CD14-positive monocyte (primary cell): ENCODE measurements around the gene NEURL4. TPM values are rescaled to one million over a fixed set of nuclear protein-coding genes. Genes with fewer than 3 reads are reported as not detected.

Source experiments
- DNase-seq, 3 donors: peaks; one replicate each; pipeline ENCODE4 v3.0.0-alpha.2; 2011 to 2022
- H2AFZ ChIP-seq: 2 replicates; pipeline ENCODE4 v1.6.0; 2012; ENCODE audit warnings: mild to moderate bottlenecking, low read depth, low read length, inconsistent platforms; ENCODE audit not compliant: insufficient read depth, poor library complexity, severe bottlenecking
- H3K27ac ChIP-seq, 2 donors: 1 replicate in 1 of 2; 2 replicates in 1 of 2; pipeline ENCODE4 v1.5.1; 2012 to 2013; ENCODE audit warnings: low read length in 2 of 2, control low read depth in 1 of 2, inconsistent platforms in 1 of 2, low read depth in 1 of 2, mild to moderate bottlenecking in 1 of 2
- H3K27me3 ChIP-seq, 2 donors: one replicate each; pipeline versions ENCODE4 v1.6.0 to v1.6.1; 2011 to 2013; ENCODE audit warnings: low read length in 2 of 2; ENCODE audit not compliant: control insufficient read depth in 2 of 2, insufficient read depth in 2 of 2
- H3K36me3 ChIP-seq, 2 donors: replicated peaks in 1 of 2; 1 replicate in 1 of 2; 2 replicates in 1 of 2; pipeline versions ENCODE4 v1.5.1 to v1.6.1; 2012 to 2013; ENCODE audit warnings: low read length in 2 of 2, control low read depth in 1 of 2, inconsistent platforms in 1 of 2, mild to moderate bottlenecking in 1 of 2; ENCODE audit not compliant: insufficient read depth in 2 of 2, control insufficient read depth in 1 of 2
- H3K4me1 ChIP-seq, 2 donors: 1 replicate in 1 of 2; 2 replicates in 1 of 2; pipeline versions ENCODE4 v1.5.1 to v1.6.1; 2012 to 2013; ENCODE audit warnings: low read length in 2 of 2, control low read depth in 1 of 2, inconsistent platforms in 1 of 2, mild to moderate bottlenecking in 1 of 2, moderate library complexity in 1 of 2; ENCODE audit not compliant: insufficient read depth in 2 of 2, control insufficient read depth in 1 of 2
- H3K4me2 ChIP-seq: replicated peaks from 2 replicates; pipeline ENCODE3; 2012; ENCODE audit warnings: low read length, moderate library complexity, mild to moderate bottlenecking; ENCODE audit not compliant: poor library complexity, severe bottlenecking; ENCODE audit errors: extremely low read depth
- H3K4me3 ChIP-seq, 3 experiments: fragments of 200-600 bp in 1 of 3; sonication (generic) in 1 of 3; replicated peaks in 1 of 3; 1 replicate in 2 of 3; 2 replicates in 1 of 3; pipeline ENCODE4 v1.5.1; 2011 to 2013; ENCODE audit warnings: low read length in 3 of 3, mild to moderate bottlenecking in 3 of 3, control low read depth in 2 of 3, low read depth in 2 of 3, inconsistent platforms in 1 of 3, moderate library complexity in 1 of 3
- H3K79me2 ChIP-seq: 2 replicates; pipeline ENCODE4 v1.6.0; 2012; ENCODE audit warnings: mild to moderate bottlenecking, control low read depth, inconsistent platforms, low read length, moderate library complexity; ENCODE audit not compliant: insufficient read depth
- H3K9ac ChIP-seq: 2 replicates; pipeline ENCODE4 v1.6.0; 2017; ENCODE audit warnings: low read length, mild to moderate bottlenecking; ENCODE audit not compliant: insufficient read depth, poor library complexity, severe bottlenecking
- H3K9me3 ChIP-seq, 2 donors: replicated peaks in 1 of 2; 1 replicate in 1 of 2; 2 replicates in 1 of 2; pipeline versions ENCODE4 v1.5.1 to v1.6.1; 2012 to 2013; ENCODE audit warnings: low read length in 2 of 2, control low read depth in 1 of 2; ENCODE audit not compliant: control insufficient read depth in 1 of 2, insufficient read depth in 1 of 2
- H4K20me1 ChIP-seq: 2 replicates; pipeline ENCODE4 v1.6.0; 2012; ENCODE audit warnings: mild to moderate bottlenecking, low read length, control low read depth, moderate library complexity; ENCODE audit not compliant: insufficient read depth
- H3K27ac Mint-ChIP-seq, 7 donors: one replicate each; pipeline ENCODE4 v1.8.0; 2020; ENCODE audit warnings: mild to moderate bottlenecking in 7 of 7, mixed read lengths in 7 of 7, moderate library complexity in 6 of 7, inconsistent platforms in 2 of 7
- H3K27me3 Mint-ChIP-seq, 3 donors: one replicate each; pipeline ENCODE4 v1.8.0; 2021 to 2022; ENCODE audit warnings: low read depth in 3 of 3, mild to moderate bottlenecking in 3 of 3, mixed read lengths in 3 of 3, moderate library complexity in 3 of 3, inconsistent platforms in 1 of 3
- H3K36me3 Mint-ChIP-seq, 2 donors: one replicate each; pipeline ENCODE4 v1.8.0; 2020; ENCODE audit warnings: mixed read lengths in 2 of 2, inconsistent platforms in 1 of 2, mild to moderate bottlenecking in 1 of 2
- H3K4me1 Mint-ChIP-seq: one replicate; pipeline ENCODE4 v1.8.0; 2020; ENCODE audit warnings: mild to moderate bottlenecking, mixed read lengths
- H3K4me3 Mint-ChIP-seq, 2 donors: one replicate each; pipeline ENCODE4 v1.8.0; 2020; ENCODE audit warnings: mild to moderate bottlenecking in 2 of 2, mixed read lengths in 2 of 2, moderate library complexity in 1 of 2
- H3K9me3 Mint-ChIP-seq, 7 donors: one replicate each; pipeline ENCODE4 v1.8.0; 2020 to 2022; ENCODE audit warnings: mixed read lengths in 7 of 7, mild to moderate bottlenecking in 6 of 7, moderate library complexity in 6 of 7, inconsistent platforms in 2 of 7
- CTCF ChIP-seq: fragments of 200-600 bp; IDR thresholded peaks from one replicate; pipeline ENCODE4 v1.8.0; 2022; ENCODE audit warnings: antibody characterized with exemption, mild to moderate bottlenecking
- WGBS: methylation state at CpG from one replicate; pipeline ENCODE4 v1.1.5; 2013; ENCODE audit warnings: missing lambda C conversion rate; ENCODE audit not compliant: insufficient coverage; 5-methylcytosine and 5-hydroxymethylcytosine counted together
- intact Hi-C, 2 donors: fragments of 100-400 bp; cut with micrococcal nuclease; formaldehyde crosslinking; loops; one replicate each; pipeline versions ENCODE4 v1.15.0 to v1.15.1; 2023
- polyA plus RNA-seq, 3 donors: library from polyadenylated mRNA; depleted of rRNA in 1 of 3; unstranded in 2 of 3; stranded (reverse) in 1 of 3; fragments of 300-500 nt in 2 of 3; fragments of >200 nt in 1 of 3; fragmentation: Illumina TruSeq in 2 of 3; gene quantifications; 1 replicate in 2 of 3; 2 replicates in 1 of 3; pipeline ENCODE4 v1.2.3, GENCODE V29; 2012 to 2021

NEURL4 gene
- polyA plus RNA-seq, 3 donors = 0.35 to 42.6 (median 0.44) TPM

GRCh38 chr17:7285679-7286078 is 43.5 kb downstream of the NEURL4 start:
- H3K4me1 Mint-ChIP-seq = peaks cover 26% of the 10 kb centered on the region
- intact Hi-C loops = no loop called here
- Histone ChIP-seq H3K4me3 (no peak overlapping the region), H3K4me2 (no peak overlapping the region), H4K20me1 (no peaks in the 10 kb centered on the region), H3K27me3 (peaks cover 13 to 52% of the 10 kb centered on the region in 2 donors), H3K79me2 (no peaks in the 10 kb centered on the region), H3K9ac (no peak overlapping the region), H3K27ac (no peak overlapping the region), H3K4me1 (peaks cover 21 to 25% of the 10 kb centered on the region in 2 donors), H2AFZ (no peak overlapping the region), H3K36me3 (no peaks in the 10 kb centered on the region), H3K9me3 (no peaks in the 10 kb centered on the region)
- peaks cover 64 to 83% (median 68%) of the 10 kb centered on the region in 3 donors for H3K27me3 Mint-ChIP-seq
- H3K9me3 Mint-ChIP-seq = peaks cover 0 to 15% (median 2%) of the 10 kb centered on the region in 7 donors
- peak overlapping the region in 1 of 2 donors; percentile 5 for H3K4me3 Mint-ChIP-seq
- no peak overlapping the region for H3K27ac Mint-ChIP-seq
- no peak for DNase-seq
- H3K36me3 Mint-ChIP-seq = peaks cover 0 to 5% of the 10 kb centered on the region in 2 donors
- no peak for TF ChIP-seq CTCF
- WGBS = over 99% methylated on average over 10 of the region's 12 CpGs

GRCh38 chr17:7284911-7285310 is 44.2 kb downstream of the NEURL4 start:
- Mint-ChIP-seq H3K36me3 (peaks cover 0 to 5% of the 10 kb centered on the region in 2 donors), H3K4me3 (no peak overlapping the region), H3K27ac (no peak overlapping the region), H3K27me3 (peaks cover 60 to 84% (median 69%) of the 10 kb centered on the region in 3 donors), H3K9me3 (peaks cover 0 to 15% (median 2%) of the 10 kb centered on the region in 7 donors), H3K4me1 (peaks cover 30% of the 10 kb centered on the region)
- Histone ChIP-seq H3K4me2 (no peak overlapping the region), H3K4me1 (peaks cover 27 to 28% of the 10 kb centered on the region in 2 donors), H3K4me3 (no peak overlapping the region), H2AFZ (no peak overlapping the region), H3K27me3 (peaks cover 13 to 56% of the 10 kb centered on the region in 2 donors), H3K9me3 (no peaks in the 10 kb centered on the region), H3K79me2 (no peaks in the 10 kb centered on the region), H3K27ac (no peak overlapping the region), H3K9ac (no peak overlapping the region), H4K20me1 (no peaks in the 10 kb centered on the region), H3K36me3 (no peaks in the 10 kb centered on the region)
- WGBS = 99% methylated on average over 13 of the region's 16 CpGs
- DNase-seq = no peak
- intact Hi-C loops = loop anchor here in 1 of 2 donors (5.0 kb wide), 1 partner anchor 57 kb away; no protein-coding TSS in a partner anchor
- no peak for TF ChIP-seq CTCF
